Ectodermal cell (in vitro differentiated cells): Measurements from ENCODE around the gene AP3B1.
"Not testable (repeated sequence)": the region's sequence is repeated elsewhere in the genome, so short reads cannot be mapped to it uniquely, and the experiment has no call there.

Experiments used
- H3K27ac ChIP-seq: 2 replicates; pipeline ENCODE4 v1.7.0; 2013; ENCODE audit warnings: mild to moderate bottlenecking, low read depth, low read length; ENCODE audit not compliant: insufficient read depth, poor library complexity, severe bottlenecking
- H3K27me3 ChIP-seq: 2 replicates; pipeline ENCODE4 v1.7.0; 2013; ENCODE audit warnings: mild to moderate bottlenecking, low read length; ENCODE audit not compliant: insufficient read depth, control insufficient read depth, poor library complexity, severe bottlenecking
- H3K36me3 ChIP-seq: one replicate; pipeline ENCODE4 v1.7.0; 2013; ENCODE audit warnings: low read length; ENCODE audit not compliant: control insufficient read depth, insufficient read depth
- H3K4me1 ChIP-seq: one replicate; pipeline ENCODE4 v1.7.0; 2013; ENCODE audit warnings: low read length; ENCODE audit not compliant: control insufficient read depth, insufficient read depth
- H3K4me3 ChIP-seq: 2 replicates; pipeline ENCODE4 v1.7.0; 2013; ENCODE audit warnings: low read depth, low read length, control low read depth; ENCODE audit not compliant: insufficient read depth
- H3K9me3 ChIP-seq: 2 replicates; pipeline ENCODE4 v1.7.0; 2013; ENCODE audit warnings: mild to moderate bottlenecking, low read length, moderate library complexity; ENCODE audit not compliant: control insufficient read depth
- WGBS, 2 experiments: methylation state at CpG; one replicate each; pipeline ENCODE4 v1.1.7; 2013; ENCODE audit warnings: missing lambda C conversion rate in 2 of 2; 5-methylcytosine and 5-hydroxymethylcytosine counted together

Gene AP3B1

DNA sequence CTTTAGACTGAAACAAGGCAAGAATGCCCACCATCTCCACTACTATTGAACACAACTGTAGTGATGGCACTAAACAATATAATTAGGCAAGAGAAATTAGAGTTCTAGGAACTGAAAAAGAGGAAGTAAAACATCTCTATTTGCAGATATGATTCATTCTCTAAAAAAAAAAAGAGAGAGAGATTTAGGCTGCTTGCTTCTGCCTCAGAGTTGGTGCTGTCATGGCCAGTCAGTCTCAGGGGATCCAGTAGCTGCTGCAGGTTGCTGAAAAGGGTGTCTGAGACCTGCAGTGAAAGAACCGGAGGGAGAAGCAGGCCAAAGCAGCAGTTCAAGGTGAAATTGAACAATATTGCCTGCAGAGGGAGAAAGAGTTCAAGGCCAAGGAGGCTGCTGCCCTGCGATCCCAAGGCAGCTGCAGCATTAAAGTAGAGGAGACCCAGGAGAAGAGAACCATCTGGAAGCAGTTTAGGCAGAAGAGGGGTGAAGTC is 72.5 kb downstream of the AP3B1 start:
- no peaks in the 10 kb centered on the region for H3K27me3 ChIP-seq
- H3K9me3 ChIP-seq: no peaks in the 10 kb centered on the region
- no peak overlapping the region for H3K4me3 ChIP-seq
- peaks cover 7% of the 10 kb centered on the region for H3K36me3 ChIP-seq
- 87 to 94% methylated on average over 2 of the region's 2 CpGs for WGBS, 2 experiments
- H3K4me1 ChIP-seq: no peaks in the 10 kb centered on the region
- no peak overlapping the region for H3K27ac ChIP-seq

- Histone ChIP-seq H3K27ac (no peak overlapping the region), H3K9me3 (no peaks in the 10 kb centered on the region), H3K36me3 (peaks cover 7% of the 10 kb centered on the region), H3K27me3 (no peaks in the 10 kb centered on the region), H3K4me3 (no peak overlapping the region), H3K4me1 (no peaks in the 10 kb centered on the region)
- 91 to 100% methylated on average over 1 of the region's 1 CpG for WGBS, 2 experiments
Measured at GRCh38 chr5:78221467-78221866, 73.0 kb downstream of the AP3B1 start.

DNA sequence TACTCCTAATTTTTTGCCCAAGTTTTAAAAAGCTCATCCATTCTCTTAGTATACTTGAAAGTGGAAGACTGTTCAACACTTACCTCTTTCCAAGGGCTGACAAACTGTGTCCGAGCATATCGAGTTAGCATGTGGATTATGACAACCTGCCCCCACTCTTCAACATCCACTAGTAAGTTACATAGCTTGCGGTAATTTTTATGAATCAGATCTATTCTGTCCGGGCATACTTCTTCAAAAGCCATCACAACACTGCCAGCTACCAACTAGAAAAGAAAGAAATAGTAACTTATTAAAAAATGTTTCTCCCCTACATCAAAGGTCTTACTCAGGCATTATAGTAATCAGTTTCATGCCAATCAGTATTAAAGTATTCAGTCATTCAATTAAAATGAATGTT is 78.5 kb downstream of the AP3B1 start:
- H3K27me3 ChIP-seq: no peaks in the 10 kb centered on the region
- no peak overlapping the region for H3K27ac ChIP-seq
- H3K36me3 ChIP-seq: no peaks in the 10 kb centered on the region
- H3K9me3 ChIP-seq: no peaks in the 10 kb centered on the region
- 96 to 98% methylated on average over 4 of the region's 4 CpGs for WGBS, 2 experiments
- H3K4me3 ChIP-seq: no peak overlapping the region
- no peaks in the 10 kb centered on the region for H3K4me1 ChIP-seq

DNA sequence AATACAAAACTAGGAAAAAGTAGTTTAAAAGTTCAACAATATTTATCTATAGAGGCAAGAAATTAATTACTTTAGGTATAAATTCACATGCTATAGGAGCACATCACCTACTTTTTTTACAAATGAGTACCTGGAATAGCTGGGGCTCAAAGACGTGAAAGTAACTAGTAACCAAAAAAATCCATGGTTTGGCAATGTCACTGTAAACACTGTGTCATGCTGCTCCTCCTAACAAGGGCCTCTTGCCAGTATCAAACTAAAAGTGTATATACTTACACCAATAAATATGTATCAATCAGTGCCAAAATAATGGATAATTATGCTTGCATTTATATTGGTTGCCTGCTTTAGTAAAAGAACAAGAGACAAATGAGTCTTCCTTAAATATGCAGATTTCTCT is 78.9 kb downstream of the AP3B1 start:
- H3K36me3 ChIP-seq: no peaks in the 10 kb centered on the region
- H3K9me3 ChIP-seq: no peaks in the 10 kb centered on the region
- no peaks in the 10 kb centered on the region for H3K27me3 ChIP-seq
- H3K4me1 ChIP-seq: no peaks in the 10 kb centered on the region
- WGBS, 2 experiments: 83 to 92% methylated on average over 1 of the region's 1 CpG
- no peak overlapping the region for H3K4me3 ChIP-seq
- no peak overlapping the region for H3K27ac ChIP-seq

DNA sequence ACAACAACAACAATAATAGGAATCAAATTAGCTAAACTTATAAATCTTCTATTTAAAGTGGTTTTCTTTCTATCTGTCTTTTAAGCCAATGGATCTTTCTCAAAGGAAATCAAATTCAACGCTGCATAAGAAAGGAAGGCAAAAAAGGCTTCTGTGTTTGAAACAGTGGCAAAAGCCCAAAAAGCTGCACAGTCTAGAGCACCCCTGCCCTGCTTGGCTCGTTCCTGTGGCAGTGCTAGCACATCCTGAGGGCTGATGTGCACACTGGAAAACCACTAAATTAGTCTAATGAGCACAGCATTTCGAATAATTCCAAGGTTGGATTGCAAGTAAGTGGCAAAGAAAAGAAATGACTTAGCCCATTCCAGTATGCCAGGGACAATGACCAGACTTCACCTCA is 80.7 kb downstream of the AP3B1 start:
- no peaks in the 10 kb centered on the region for H3K36me3 ChIP-seq
- no peak overlapping the region for H3K27ac ChIP-seq
- no peaks in the 10 kb centered on the region for H3K9me3 ChIP-seq
- 94 to 99% methylated on average over 3 of the region's 3 CpGs for WGBS, 2 experiments
- H3K4me1 ChIP-seq: no peaks in the 10 kb centered on the region
- no peak overlapping the region for H3K4me3 ChIP-seq
- no peaks in the 10 kb centered on the region for H3K27me3 ChIP-seq

- 82 to 87% methylated on average over 4 of the region's 4 CpGs for whole genome bisulfite sequencing, 2 experiments
- Histone ChIP-seq H3K27me3 (no peaks in the 10 kb centered on the region), H3K27ac (no peak overlapping the region), H3K9me3 (no peaks in the 10 kb centered on the region), H3K4me1 (no peaks in the 10 kb centered on the region), H3K36me3 (peaks cover 5% of the 10 kb centered on the region), H3K4me3 (no peak overlapping the region)
Measured at GRCh38 chr5:78211052-78211451, 83.4 kb downstream of the AP3B1 start.

DNA sequence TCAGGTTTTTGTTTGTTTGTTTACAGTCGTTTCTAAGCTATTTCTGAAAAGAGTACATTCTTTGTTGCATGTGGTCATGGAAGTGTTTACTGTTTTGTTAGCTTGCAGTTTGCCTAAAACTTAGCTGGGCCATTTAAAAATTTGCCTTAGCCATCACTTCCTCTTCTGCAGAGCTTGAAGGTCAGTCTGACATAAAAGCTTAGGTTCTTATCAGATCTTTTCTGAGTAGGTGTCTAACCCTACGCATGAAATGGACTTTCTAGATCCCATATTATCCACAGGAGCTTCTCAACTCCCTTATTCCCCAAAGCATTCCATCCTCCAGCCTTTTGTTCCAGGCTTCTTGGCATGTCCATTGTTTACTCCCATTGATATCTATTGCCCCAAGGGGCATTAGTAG is 90.3 kb downstream of the AP3B1 start:
- H3K4me1 ChIP-seq: no peaks in the 10 kb centered on the region
- 88 to 95% methylated on average over 2 of the region's 2 CpGs for WGBS, 2 experiments
- peaks cover 13% of the 10 kb centered on the region for H3K36me3 ChIP-seq

DNA sequence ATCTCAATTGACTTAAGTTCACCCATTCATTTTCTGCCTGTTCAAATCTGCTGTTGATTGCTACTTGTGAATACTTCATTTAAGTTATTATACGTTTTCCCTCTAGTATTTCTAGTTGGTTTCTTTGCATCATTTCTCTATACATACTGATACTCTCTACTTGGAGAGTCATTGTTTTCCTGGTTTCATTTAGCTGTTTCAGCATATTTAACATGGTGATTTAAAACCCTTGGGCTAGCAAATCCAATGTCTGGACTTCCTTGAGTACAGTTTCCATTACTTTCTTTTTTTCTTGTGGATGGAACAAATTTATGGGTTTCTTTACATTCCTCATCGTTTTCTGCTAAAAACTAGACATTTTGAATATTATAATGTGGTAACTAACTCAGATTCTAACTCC is 90.7 kb downstream of the AP3B1 start:
- H3K4me3 ChIP-seq: no peak overlapping the region
- H3K36me3 ChIP-seq: peaks cover 13% of the 10 kb centered on the region
- H3K4me1 ChIP-seq: no peaks in the 10 kb centered on the region
- no peaks in the 10 kb centered on the region for H3K9me3 ChIP-seq
- H3K27ac ChIP-seq: no peak overlapping the region
- 92% methylated on average over 2 of the region's 2 CpGs; no CpG with 5 or more reads in 1 of the 2 experiments for WGBS, 2 experiments
- H3K27me3 ChIP-seq: no peaks in the 10 kb centered on the region

More for the DNA sequence above, 90.3 kb downstream of the AP3B1 start:
- Histone ChIP-seq H3K27me3 (no peaks in the 10 kb centered on the region), H3K9me3 (no peaks in the 10 kb centered on the region), H3K27ac (no peak overlapping the region), H3K4me3 (no peak overlapping the region)

DNA sequence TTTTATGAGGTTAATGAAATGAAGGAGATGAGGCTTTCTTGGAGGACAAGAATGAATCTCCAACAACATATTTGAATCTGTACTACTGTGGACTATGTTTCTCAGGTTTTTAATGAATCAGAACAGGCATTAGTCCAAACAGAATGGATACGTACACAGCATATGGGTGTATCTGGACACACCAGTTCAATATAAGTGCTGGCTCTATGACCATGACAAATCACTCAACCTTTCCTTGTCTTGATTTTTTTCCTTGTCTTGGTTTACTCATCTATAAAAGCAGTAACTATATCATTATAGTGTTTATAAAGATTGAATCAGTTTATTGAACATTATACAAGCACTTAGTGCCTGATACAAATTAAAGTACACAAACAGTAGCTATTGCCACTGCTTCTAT is 104.1 kb downstream of the AP3B1 start:
- Histone ChIP-seq H3K27me3 (no peaks in the 10 kb centered on the region), H3K36me3 (no peaks in the 10 kb centered on the region), H3K27ac (no peak overlapping the region), H3K9me3 (no peaks in the 10 kb centered on the region), H3K4me1 (no peaks in the 10 kb centered on the region), H3K4me3 (no peak overlapping the region)
- WGBS, 2 experiments: 86 to 100% methylated on average over 1 of the region's 1 CpG

- 92% methylated on average over 4 of the region's 4 CpGs for WGBS, 2 experiments
- H3K27me3 ChIP-seq, H3K9me3 ChIP-seq, H3K4me1 ChIP-seq, H3K27ac ChIP-seq, H3K36me3 ChIP-seq, H3K4me3 ChIP-seq: not testable (repeated sequence)
Measured at GRCh38 chr5:78188681-78189080, 105.8 kb downstream of the AP3B1 start.

- Histone ChIP-seq H3K4me3 (no peak overlapping the region), H3K27me3 (no peaks in the 10 kb centered on the region), H3K27ac (no peak overlapping the region), H3K36me3 (no peaks in the 10 kb centered on the region), H3K4me1 (no peaks in the 10 kb centered on the region), H3K9me3 (no peaks in the 10 kb centered on the region)
Measured at GRCh38 chr5:78187172-78187571, 107.3 kb downstream of the AP3B1 start.
